ENCODE data around the gene AGBL4.
A peak's percentile ranks its signal among the peaks of the same experiment; 100 is the strongest.

Gene AGBL4

DNA sequence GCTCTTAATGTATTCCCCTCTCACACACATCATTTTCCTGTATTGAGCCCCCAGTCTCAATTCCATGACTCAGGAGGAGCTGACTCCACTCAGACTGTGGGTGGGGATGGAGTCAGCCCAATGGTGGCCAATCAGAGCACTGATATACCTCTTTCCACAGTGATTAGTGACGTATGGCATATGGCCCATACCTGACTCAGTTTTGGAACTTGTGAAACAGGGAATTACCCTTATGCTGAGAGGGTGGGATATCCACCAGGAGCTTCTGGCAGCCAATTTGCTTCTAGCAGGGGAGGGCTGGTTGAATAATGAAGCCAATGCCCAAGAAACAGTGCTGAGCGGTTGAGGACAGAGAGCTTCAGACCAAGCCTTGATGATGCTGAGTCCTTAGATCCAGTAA lies 1465.4 kb downstream of the AGBL4 start:
- no peak for DNase-seq (ENCODE audit: low spot score)
- TF ChIP-seq, protein P1, sequence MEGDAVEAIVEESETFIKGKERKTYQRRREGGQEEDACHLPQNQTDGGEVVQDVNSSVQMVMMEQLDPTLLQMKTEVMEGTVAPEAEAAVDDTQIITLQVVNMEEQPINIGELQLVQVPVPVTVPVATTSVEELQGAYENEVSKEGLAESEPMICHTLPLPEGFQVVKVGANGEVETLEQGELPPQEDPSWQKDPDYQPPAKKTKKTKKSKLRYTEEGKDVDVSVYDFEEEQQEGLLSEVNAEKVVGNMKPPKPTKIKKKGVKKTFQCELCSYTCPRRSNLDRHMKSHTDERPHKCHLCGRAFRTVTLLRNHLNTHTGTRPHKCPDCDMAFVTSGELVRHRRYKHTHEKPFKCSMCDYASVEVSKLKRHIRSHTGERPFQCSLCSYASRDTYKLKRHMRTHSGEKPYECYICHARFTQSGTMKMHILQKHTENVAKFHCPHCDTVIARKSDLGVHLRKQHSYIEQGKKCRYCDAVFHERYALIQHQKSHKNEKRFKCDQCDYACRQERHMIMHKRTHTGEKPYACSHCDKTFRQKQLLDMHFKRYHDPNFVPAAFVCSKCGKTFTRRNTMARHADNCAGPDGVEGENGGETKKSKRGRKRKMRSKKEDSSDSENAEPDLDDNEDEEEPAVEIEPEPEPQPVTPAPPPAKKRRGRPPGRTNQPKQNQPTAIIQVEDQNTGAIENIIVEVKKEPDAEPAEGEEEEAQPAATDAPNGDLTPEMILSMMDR (IDR thresholded peaks at IDR 0.05; ENCODE audit: extremely low read depth, missing control alignments), result no peak

DNA sequence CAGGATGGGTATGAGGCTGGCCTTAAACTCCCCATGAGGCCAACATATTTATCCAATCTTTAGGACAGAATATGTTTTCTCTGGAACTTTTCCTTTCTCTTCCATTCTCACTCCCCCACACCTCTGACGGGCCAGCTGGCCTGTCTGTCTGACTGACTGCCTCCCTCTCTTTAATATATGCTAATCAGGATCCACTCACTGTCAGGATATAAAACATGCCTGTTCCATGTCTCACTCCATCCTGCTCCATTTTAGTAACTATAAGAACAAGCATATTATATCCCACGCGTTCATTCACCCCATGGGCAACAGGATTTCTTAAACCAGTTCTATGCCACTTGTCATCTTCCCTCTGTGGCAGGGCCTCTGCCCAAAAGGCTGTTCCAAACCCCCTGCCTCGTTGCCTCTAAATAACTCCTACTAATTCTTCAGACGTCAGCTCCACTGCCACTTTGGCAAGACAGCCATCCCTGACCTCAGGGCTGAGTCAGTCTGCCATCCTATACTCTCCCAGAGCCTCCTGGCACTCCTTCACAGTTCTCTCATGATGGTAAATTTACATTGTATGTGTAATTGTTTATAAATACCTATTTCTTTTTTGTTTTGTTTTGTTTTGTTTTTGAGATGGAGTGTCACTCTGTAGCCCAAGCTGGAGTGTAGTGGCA lies 1467.4 kb downstream of the AGBL4 start:
- TF ChIP-seq, protein P1 (IDR thresholded peaks at IDR 0.05; ENCODE audit: extremely low read depth, missing control alignments), result no peak
- no peak for DNase-seq (ENCODE audit: low spot score)

DNA sequence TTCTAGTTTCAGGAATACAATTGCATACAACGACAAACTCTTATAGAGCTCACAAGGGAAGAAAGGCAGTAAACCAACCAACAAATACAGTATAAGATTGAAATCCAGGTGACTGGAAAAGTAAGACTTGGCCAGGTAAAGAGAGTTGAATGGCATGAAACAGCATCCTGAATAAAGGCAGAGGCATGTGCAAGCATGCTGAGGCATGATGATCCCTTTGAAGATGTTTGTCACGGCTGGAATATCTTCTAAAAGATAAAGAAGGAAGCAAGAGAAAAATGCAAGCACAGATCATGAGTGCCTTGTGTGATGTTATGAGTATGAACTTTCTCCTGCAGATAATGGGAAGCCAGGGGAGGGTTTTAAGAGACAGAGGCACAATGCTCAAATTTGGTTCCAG lies 1468.5 kb downstream of the AGBL4 start:
- no peak for DNase-seq (ENCODE audit: low spot score)
- TF ChIP-seq, protein P1 (IDR thresholded peaks at IDR 0.05; ENCODE audit: extremely low read depth, missing control alignments), result no peak

DNA sequence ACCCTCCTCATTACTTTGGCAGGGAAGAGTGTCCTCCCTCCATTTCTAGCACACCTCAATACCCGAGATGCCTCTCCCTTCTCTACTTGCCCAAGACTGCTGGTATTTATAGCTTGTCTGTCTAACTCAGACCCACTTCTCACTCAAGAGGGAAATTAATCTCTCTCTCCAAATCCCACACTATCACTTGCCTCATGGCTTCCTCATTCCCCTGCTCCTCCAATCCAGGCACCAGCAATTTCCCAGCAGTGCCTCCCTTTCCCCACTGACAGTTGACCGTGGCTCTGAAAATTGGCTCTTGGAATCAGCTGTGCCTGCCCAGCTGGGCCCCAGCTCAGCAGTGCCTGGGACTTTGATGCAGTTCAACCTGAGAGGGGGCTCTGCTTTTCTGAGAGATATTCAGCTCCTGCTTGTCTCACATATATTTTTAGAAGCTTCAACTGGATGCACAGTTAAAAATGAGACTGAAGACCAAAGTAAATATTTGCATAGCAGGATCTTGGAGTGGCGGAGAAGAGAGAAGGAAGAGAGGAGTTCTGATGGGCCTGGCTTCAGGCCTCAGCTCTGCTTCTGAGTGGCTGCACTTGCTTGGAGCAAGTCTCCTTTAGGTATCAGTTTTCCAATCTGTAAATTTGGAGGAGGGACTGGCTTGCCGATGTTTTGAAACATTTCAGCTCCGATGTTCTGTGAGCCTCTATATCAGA lies 1470.7 kb downstream of the AGBL4 start:
- TF ChIP-seq, protein P1 (IDR thresholded peaks at IDR 0.05; ENCODE audit: extremely low read depth, missing control alignments), result no peak
- DNase-seq (ENCODE audit: low spot score), result no peak

DNA sequence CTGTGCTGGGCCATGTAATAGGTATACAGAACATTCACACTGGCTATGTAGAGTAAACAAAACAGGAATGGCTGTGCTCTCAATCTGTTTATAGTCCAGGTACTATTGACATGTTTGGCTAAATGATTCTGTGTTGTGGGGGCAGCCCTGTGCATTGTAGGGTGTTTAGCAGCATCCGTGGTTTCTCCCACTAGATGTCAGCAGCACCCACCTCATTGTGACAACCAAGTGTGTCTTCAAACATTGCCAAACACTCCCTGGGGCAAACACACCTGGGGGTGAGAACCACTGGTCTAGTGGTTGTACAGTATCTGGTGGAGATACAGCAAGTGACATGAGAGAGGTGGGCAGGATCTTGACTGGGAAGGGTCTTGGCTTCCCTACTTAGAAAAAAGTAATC lies 1471.3 kb downstream of the AGBL4 start:
- TF ChIP-seq, protein P1 (IDR thresholded peaks at IDR 0.05; ENCODE audit: extremely low read depth, missing control alignments), result no peak

DNA sequence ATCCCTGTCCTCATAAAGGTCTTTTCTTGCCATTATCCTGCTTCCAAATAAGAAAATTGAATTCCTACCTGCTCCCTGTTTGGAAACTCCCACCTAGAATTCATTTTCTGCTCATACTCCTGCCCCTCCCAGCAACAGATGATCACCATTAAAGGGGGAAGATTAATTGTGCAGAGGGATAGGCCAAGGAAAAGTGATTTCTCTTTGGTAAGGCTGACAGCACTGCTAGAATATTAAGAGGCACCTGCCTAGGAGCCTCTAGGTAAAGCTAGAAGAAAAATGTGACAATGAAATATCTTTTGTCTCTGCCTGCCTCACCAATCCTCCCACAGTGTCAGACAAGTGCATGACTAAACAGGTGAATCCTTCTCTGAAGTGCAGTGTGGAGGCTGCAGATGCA lies 1474.8 kb downstream of the AGBL4 start:
- DNase-seq (ENCODE audit: low spot score), result no peak
- TF ChIP-seq, protein P1 (IDR thresholded peaks at IDR 0.05; ENCODE audit: extremely low read depth, missing control alignments), result no peak

More for the DNA sequence above, 1471.3 kb downstream of the AGBL4 start:
- DNase-seq (ENCODE audit: low spot score), result peak; percentile 13

DNA sequence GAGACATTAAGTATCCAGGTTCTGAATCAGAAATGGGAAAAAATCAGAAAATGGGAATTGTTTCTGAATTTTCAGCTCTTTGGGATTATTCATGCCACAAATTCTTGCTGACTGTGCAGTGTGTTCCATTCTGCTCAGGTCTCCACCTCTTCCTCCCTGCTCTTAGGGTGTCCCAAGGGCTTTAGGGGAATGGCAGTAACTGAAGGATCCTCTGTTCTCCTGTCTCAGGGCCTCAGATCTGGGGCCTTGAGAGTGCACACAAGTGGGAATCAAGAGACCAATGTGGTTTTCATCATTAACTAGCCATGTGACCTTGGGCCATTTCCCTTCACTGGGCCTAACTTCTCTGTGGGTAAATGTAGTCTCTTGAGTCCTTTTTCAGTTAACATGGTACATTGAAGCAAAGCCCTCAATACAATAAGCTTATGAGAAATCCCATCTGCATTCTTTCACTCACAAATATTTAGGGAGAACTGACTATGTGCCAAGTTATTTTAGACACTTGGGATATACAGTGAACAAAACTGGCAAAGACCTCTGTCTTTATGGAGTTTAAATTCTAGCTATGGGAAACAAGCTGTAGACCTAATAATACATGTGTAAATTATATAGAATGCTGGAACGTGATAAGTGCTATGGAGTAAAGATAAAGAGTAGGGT lies 1476.1 kb downstream of the AGBL4 start:
- TF ChIP-seq, protein P1 (IDR thresholded peaks at IDR 0.05; ENCODE audit: extremely low read depth, missing control alignments), result no peak
- DNase-seq (ENCODE audit: low spot score), result no peak

Data from GM20000 (cell line).